GM18867 (cell line): ENCODE results near the gene SLC39A11.

Source experiments
- ATAC-seq: cut with Tn5 transposase; IDR thresholded peaks from one replicate; pipeline ENCODE4 v1.9.1; 2021; ENCODE audit warnings: mild to moderate bottlenecking, moderate library complexity; ENCODE audit not compliant: unreplicated experiment

Gene SLC39A11

DNA sequence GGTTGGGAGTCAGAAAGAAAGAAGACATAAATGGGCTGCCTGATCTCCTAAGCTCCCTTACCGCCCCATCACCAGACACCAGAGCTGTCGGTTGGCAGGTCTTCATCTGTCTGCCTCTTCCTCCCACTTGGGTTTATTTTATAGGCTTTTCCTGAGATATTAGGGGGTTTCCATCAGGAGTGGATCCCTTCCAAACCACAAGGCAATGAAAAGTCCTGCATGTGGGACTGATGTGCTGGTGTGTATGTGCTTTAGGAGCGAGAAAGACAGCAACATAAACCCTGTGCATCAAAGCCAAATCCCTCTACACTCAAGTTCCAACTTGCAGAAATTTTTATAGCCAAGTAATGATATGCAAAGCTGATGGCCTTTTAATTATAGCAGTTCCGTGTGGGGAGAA lies 389.5 kb downstream of the SLC39A11 start:
- no peak for ATAC-seq

DNA sequence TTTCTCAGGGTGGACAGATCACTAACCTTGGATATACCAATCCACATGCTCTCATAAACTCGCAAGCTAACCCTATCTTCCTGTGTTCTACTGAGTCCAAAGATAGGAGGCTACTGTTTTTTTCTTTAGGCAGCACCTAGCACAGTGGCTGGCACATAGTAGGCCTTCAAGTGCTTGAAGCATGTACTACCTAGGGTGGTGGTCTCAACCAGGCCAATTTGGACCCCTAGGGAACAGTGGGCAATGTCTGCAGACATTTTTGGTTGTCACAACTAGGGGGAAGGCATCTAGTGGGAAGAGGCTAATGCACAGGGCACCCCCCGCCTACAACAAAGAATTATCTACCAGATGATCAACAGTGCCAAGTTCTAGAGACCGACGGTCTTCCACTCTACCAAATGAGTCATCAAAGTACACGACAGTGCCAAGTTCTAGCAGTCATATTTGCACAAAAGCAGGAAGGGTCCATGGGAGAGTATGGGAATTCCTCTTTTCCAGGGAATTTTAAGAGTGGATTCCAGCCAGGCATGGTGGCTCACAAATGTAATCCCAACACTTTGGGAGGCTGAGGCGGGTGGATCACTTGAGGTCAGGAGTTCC lies 390.3 kb downstream of the SLC39A11 start:
- ATAC-seq = no peak

DNA sequence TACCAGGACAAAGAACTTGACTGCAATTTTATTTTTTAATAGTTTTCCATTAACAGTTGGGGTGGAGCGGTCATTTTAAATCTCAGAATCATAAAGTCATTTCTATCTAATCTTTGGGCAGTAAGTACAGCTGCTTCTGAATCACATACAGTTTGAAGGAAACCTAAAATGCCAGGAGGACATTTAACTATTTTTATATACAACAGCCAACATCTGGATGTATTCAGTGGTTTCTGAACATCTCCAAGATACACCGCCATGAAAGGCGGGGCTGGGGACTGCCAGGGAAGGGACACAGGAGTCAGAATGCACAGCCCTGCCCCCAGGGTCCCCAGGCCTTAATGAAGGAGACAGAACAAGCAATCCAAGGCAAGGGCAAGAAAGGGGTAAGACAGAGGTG lies 392.3 kb downstream of the SLC39A11 start:
- no peak for ATAC-seq

DNA sequence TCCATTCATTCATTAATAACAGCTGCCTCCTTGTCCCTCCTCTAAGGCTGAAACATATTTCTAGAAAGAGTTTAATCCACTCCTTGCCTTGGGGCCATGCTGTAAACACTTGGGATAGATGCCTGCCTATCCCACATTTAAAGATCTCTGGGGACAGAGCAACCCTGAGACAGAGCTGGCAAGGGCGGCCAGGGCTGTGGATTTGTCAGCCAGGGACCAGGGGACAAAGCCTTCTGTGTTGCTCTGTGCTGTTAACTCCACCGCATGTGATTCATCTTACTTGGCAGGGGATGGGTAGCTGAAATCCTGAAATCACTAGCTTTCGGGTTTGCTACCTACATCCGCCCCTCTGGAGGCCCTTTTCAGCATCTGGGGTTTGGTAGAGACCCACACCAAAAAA lies 392.9 kb downstream of the SLC39A11 start:
- no peak for ATAC-seq

DNA sequence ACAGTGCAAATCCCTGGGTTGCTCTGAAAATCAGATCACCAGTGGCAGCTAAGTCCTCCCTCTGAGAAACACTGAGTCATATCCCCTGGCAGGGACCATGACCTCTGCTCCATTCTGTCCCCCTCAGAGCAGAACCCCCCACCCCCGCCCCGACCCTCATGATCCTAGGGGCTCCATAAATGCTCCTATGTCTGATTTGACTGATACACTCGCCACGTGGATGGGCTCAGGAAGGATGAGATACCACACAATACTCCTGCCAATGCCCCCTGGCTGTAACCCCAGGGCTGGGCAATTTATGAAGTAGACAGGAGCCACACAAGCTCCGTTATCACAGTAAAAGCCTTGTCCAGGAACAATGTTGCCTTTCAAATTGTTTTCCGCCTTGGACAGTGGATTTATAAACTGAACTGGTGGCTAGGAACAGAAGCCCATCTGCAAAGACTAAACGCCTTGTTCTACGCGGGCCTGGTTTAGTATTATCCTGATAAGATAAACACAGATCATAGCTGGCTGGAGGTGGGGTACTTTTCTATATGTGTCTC lies 394.8 kb downstream of the SLC39A11 start:
- no peak for ATAC-seq

DNA sequence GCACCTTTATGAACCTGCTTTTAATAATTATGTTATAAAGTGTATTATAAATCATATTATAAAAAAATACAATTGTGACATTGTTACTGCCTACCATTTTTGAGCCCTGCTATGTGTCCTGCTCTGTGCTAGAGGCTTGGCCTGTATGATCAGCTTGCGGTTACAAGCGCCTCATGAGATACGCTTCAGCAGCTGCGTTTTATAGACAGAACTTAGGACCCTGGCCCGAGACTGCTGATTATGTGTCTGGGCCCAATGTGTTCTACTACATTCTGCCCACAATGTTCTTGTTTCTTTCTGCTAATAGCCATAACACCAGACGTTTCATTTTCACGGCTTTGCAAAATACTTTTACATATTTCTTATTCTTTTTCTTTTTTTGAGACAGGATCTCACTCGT lies 395.8 kb downstream of the SLC39A11 start:
- no peak for ATAC-seq

- ATAC-seq = no peak
These were observed 396.3 kb downstream of the SLC39A11 start for GRCh38 chr17:72696156-72696555.

GRCh38 chr17:72693956-72694355 lies 398.5 kb downstream of the SLC39A11 start:
- ATAC-seq = no peak

- ATAC-seq = no peak
These were observed 399.2 kb downstream of the SLC39A11 start for GRCh38 chr17:72693151-72693878.

GRCh38 chr17:72692676-72693075 lies 399.8 kb downstream of the SLC39A11 start:
- ATAC-seq = no peak

DNA sequence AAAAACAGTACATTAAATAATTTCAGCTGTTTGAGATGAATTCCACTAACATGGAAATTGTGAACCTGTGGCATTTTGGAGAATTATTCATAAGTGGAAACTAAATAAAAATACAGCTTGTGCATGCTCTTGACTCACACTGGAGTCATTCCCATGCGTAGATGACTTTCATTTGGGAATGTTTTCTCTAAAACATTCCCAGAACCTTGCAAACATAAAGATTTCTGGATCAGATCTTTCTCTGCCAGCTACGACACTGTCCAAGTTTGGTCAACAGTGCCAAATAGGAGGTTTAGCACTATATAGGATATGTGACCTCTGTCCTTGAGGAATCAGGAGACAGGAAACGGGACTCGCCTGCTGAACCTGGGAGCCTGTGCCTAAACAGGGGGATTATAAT lies 400.9 kb downstream of the SLC39A11 start:
- ATAC-seq = no peak

GRCh38 chr17:72691017-72691416 lies 401.5 kb downstream of the SLC39A11 start:
- no peak for ATAC-seq

DNA sequence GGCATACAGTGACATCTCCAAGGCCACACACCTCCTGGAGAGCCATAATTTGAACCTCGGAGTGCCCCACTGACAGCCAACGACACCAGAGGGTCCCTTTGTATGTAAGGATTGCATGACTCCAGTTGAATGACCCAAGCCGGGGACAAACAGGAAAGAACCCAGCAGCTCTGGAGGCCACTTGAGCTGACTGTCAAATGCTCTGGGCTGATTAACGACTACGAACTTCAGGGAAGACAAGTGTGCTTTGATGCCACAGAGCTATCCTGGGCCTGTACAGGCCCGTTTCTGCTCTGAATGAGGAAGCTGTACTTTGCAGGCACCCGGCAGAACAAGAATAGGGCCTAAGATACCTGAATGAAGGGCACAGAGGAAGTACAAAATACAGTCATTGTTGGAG lies 404.6 kb downstream of the SLC39A11 start:
- no peak for ATAC-seq

GRCh38 chr17:72684405-72685020 lies 408.0 kb downstream of the SLC39A11 start:
- ATAC-seq = no peak

- ATAC-seq = no peak
These were observed 408.7 kb downstream of the SLC39A11 start for GRCh38 chr17:72683506-72684404.

- no peak for ATAC-seq
These were observed 409.9 kb downstream of the SLC39A11 start for GRCh38 chr17:72682605-72683004.

DNA sequence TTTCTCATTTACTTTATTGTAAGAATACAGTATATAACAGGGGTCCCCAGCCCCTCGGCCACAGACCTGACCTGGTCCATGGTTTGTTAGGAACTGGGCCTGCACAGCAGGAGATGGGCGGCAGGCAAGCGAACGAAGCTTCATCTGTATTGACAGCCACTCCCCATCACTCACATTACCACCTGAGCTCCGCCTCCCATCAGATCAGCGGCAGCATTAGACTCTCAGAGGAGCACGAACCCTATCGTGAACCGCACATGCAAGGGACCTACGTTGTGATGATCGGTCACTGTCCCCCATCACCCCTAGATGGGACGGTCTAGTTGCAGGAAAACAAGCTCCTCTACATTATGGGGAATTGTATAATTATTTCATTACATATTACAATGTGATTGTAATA lies 410.6 kb downstream of the SLC39A11 start:
- no peak for ATAC-seq

- ATAC-seq = no peak
These were observed 414.6 kb downstream of the SLC39A11 start for GRCh38 chr17:72677714-72678390.

DNA sequence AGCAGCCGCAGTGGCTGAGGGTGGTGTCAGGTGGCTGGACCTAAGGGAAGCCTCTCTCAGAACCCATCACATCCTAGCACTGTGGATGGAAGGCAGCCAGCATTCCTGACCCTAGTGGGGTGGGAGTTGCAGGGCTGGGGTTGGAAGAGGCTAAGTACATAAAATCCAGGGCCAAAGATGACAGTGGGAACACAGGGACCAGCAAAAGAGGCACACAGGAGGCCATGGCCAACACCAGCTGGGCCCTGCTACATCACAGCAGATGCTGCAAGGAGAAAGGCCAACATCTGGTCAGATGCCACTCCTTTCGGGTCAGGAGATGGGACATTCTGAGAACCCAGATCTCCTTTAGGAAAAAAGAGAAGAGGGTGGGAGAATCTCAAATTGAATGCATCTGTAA lies 415.4 kb downstream of the SLC39A11 start:
- no peak for ATAC-seq

- ATAC-seq = no peak
These were observed 419.8 kb downstream of the SLC39A11 start for GRCh38 chr17:72672729-72673128.
